ENCODE data around the gene FAM180B.

DNA sequence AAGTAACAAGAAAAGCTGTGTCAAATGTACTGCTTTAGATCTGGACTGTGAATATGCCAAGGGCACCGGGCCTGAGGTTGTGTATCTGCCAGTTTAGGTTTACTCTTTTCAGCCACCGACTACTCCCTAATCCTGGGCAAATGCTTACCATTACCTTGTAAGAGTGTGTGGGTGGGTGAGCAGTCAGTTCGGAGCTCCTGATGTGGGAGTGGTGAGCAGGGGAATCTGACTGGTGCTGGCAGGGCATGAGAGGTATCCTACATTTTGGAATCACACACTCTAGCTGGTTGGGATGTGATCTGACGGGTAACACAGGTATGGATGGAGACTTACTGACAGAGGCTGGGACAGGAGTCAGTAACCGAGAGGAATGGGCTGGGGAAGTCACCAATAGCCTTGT is 2.6 kb upstream of the FAM180B start:
- TF ChIP-seq, protein P1, sequence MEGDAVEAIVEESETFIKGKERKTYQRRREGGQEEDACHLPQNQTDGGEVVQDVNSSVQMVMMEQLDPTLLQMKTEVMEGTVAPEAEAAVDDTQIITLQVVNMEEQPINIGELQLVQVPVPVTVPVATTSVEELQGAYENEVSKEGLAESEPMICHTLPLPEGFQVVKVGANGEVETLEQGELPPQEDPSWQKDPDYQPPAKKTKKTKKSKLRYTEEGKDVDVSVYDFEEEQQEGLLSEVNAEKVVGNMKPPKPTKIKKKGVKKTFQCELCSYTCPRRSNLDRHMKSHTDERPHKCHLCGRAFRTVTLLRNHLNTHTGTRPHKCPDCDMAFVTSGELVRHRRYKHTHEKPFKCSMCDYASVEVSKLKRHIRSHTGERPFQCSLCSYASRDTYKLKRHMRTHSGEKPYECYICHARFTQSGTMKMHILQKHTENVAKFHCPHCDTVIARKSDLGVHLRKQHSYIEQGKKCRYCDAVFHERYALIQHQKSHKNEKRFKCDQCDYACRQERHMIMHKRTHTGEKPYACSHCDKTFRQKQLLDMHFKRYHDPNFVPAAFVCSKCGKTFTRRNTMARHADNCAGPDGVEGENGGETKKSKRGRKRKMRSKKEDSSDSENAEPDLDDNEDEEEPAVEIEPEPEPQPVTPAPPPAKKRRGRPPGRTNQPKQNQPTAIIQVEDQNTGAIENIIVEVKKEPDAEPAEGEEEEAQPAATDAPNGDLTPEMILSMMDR (IDR thresholded peaks at IDR 0.05): no peak
- no peak for TF ChIP-seq POLR2A (IDR thresholded peaks at IDR 0.05)

All from body of pancreas (tissue), 4 donors.